ENCODE measurements around the gene ZDHHC22. TPM values are rescaled to one million over a fixed set of nuclear protein-coding genes. Genes with fewer than 3 reads are reported as not detected.

The ZDHHC22 gene
- total RNA-seq, 1 donor from 2014 or later = 77.3 TPM

DNA sequence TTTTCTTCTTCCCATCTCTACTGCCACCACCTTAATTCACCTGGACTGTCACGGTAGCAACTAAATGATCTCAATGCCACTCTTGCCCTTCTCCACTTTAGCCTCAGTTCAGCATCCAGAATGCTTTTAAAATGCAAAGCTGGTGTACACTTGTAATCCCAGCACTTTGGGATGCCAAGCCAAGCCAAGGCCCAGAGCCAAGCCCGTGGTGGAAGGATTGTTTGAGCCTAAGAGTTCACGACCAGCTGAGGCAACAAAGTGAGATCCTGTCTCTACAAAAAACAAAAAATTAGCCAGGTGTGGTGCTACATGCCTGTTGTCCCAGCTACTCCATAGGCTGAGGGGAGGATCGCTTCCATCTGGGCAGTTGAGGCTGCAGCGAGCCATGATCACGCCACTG is 37.6 kb downstream of the ZDHHC22 start:
- Mint-ChIP-seq H3K27ac (ENCODE audit: unreplicated experiment) (no peak overlapping the region), H3K4me1 (ENCODE audit: low read depth, unreplicated experiment) (peaks cover 22% of the 10 kb centered on the region), H3K9me3 (ENCODE audit: unreplicated experiment) (no peaks in the 10 kb centered on the region), H3K36me3 (ENCODE audit: unreplicated experiment) (no peaks in the 10 kb centered on the region), H3K27me3 (ENCODE audit: unreplicated experiment) (no peaks in the 10 kb centered on the region), H3K4me3 (ENCODE audit: unreplicated experiment) (no peak overlapping the region)
- DNase-seq = no peak
- TF ChIP-seq CTCF (IDR thresholded peaks at IDR 0.05; ENCODE audit: partially characterized antibody, unreplicated experiment) = no peak

DNA sequence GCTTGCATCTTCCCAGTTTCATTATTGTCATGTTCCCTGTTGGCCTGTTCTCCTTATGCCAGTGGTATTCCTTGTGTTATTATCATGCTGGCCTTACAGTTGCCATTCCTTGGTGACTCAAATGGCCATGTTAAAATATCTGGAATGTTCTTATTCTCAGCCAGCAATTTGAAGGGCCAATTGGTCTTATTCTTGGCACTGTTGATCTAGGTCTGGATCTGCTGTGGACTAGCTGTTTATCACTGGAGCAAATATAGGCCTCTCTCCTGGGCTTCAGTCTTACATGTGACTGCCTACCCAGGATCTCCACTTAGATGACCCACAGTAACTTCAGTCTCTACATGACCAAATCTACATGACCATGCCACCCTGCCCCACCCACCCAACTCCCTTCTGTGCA is 38.1 kb downstream of the ZDHHC22 start:
- Mint-ChIP-seq H3K36me3 (ENCODE audit: unreplicated experiment) (no peaks in the 10 kb centered on the region), H3K9me3 (ENCODE audit: unreplicated experiment) (no peaks in the 10 kb centered on the region), H3K4me3 (ENCODE audit: unreplicated experiment) (no peak overlapping the region), H3K27me3 (ENCODE audit: unreplicated experiment) (peaks cover under 1% of the 10 kb centered on the region), H3K27ac (ENCODE audit: unreplicated experiment) (no peak overlapping the region), H3K4me1 (ENCODE audit: low read depth, unreplicated experiment) (peaks cover 22% of the 10 kb centered on the region)
- DNase-seq = no peak
- TF ChIP-seq CTCF (IDR thresholded peaks at IDR 0.05; ENCODE audit: partially characterized antibody, unreplicated experiment) = no peak

GRCh38 chr14:77102154-77102553 is 39.4 kb downstream of the ZDHHC22 start:
- TF ChIP-seq CTCF (IDR thresholded peaks at IDR 0.05; ENCODE audit: partially characterized antibody, unreplicated experiment) = no peak
- DNase-seq = no peak
- Mint-ChIP-seq H3K36me3 (ENCODE audit: unreplicated experiment) (no peaks in the 10 kb centered on the region), H3K27ac (ENCODE audit: unreplicated experiment) (no peak overlapping the region), H3K4me3 (ENCODE audit: unreplicated experiment) (no peak overlapping the region), H3K9me3 (ENCODE audit: unreplicated experiment) (peaks cover 4% of the 10 kb centered on the region), H3K4me1 (ENCODE audit: low read depth, unreplicated experiment) (peaks cover 24% of the 10 kb centered on the region), H3K27me3 (ENCODE audit: unreplicated experiment) (peaks cover 7% of the 10 kb centered on the region)

DNA sequence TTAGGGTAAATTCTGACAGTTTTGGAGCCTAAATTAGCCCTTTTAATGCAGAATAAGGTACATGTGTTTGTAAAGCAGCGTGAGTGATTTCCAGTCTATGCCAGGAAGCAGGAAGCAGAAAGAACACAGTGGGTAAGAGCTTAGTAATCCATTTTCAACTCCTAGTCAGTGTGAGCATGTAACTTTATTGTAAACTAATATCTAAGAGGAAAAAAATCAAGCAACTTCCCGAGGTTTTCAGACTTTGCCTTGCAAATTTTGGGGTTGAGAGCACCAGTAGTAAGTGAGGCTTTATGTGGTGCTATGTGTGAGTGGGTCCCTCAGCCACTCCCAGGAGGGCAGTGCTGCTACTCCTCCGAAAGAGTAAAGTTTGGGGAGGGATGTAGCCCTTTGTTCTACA is 40.6 kb downstream of the ZDHHC22 start:
- Mint-ChIP-seq H3K4me3 (ENCODE audit: unreplicated experiment) (no peak overlapping the region), H3K36me3 (ENCODE audit: unreplicated experiment) (no peaks in the 10 kb centered on the region), H3K9me3 (ENCODE audit: unreplicated experiment) (peaks cover 4% of the 10 kb centered on the region), H3K4me1 (ENCODE audit: low read depth, unreplicated experiment) (peaks cover 32% of the 10 kb centered on the region), H3K27ac (ENCODE audit: unreplicated experiment) (no peak overlapping the region), H3K27me3 (ENCODE audit: unreplicated experiment) (peaks cover 7% of the 10 kb centered on the region)
- DNase-seq = no peak
- no peak for TF ChIP-seq CTCF (IDR thresholded peaks at IDR 0.05; ENCODE audit: partially characterized antibody, unreplicated experiment)

DNA sequence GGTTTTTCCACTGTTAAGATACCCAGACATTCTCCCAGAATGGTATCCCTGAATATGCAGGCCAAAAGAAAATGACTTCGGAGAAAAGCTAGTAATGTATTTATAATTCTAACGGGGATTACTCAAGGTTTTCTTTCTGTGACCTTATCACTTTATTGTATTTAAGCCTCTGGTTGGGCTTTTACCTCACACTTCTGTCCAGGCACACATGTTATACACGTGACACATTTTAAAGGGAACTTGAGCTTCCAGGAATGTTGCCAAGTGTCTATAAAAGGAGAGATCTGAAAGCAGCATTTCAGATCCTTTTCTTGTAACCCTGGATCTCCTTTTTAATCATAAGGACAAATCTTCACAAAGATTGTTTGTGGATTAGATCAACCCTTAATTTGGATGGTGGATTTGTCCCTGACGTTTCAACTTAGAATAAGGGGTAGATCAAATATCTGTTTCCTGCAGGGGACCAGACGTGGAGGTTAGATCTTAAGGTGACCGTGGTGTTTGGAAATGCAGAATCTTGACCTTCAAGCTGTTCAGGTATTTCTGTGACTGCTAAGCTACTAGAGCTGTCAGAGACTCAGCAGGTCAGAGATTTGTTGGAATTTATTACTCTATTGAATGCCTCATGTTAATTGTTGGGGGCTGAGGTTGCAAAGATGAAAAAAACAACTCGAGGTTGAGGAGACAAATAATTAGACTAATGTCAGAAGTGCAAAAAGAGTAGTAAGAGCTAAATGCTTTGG is 42.0 kb downstream of the ZDHHC22 start:
- peaks cover 7% of the 10 kb centered on the region for H3K27me3 Mint-ChIP-seq (ENCODE audit: unreplicated experiment)
- H3K4me3 Mint-ChIP-seq (ENCODE audit: unreplicated experiment) = peak overlapping the region; percentile 91
- peaks cover 4% of the 10 kb centered on the region for H3K9me3 Mint-ChIP-seq (ENCODE audit: unreplicated experiment)
- H3K4me1 Mint-ChIP-seq (ENCODE audit: low read depth, unreplicated experiment) = peaks cover 28% of the 10 kb centered on the region
- no peak for DNase-seq
- H3K36me3 Mint-ChIP-seq (ENCODE audit: unreplicated experiment) = no peaks in the 10 kb centered on the region
- no peak for TF ChIP-seq CTCF (IDR thresholded peaks at IDR 0.05; ENCODE audit: partially characterized antibody, unreplicated experiment)
- peak overlapping the region; percentile 90 for H3K27ac Mint-ChIP-seq (ENCODE audit: unreplicated experiment)
